WTC11 (cell line): ENCODE data around the gene ZNF583. TPM values are rescaled to one million over a fixed set of nuclear protein-coding genes. Genes with fewer than 3 reads are reported as not detected.

Experiments
- ATAC-seq: fragments of 200-7000 bp; cut with Tn5 transposase; 2 replicates; pipeline ENCODE4 v1.10.0; 2021; ENCODE audit warnings: mild to moderate bottlenecking, moderate library complexity
- CTCF ChIA-PET: fragments of 300-600 bp; sonication (Branson Sonifier 250); formaldehyde crosslinking; loops from one replicate; lab custom pipeline; 2021; ENCODE audit warnings: antibody characterized with exemption; lab: Charles Lee
- POLR2A ChIA-PET: fragments of 350-600 bp; sonication (Branson Sonifier 250); formaldehyde crosslinking; loops from one replicate; lab custom pipeline; 2021; ENCODE audit warnings: antibody characterized with exemption; lab: Charles Lee
- DNase-seq: peaks from one replicate; pipeline ENCODE4 v3.0.0; 2021; ENCODE audit warnings: low spot score
- H3K27ac Mint-ChIP-seq: 2 replicates; pipeline ENCODE4 v1.8.0; 2021; ENCODE audit warnings: mixed read lengths
- H3K27me3 Mint-ChIP-seq: 2 replicates; pipeline ENCODE4 v1.8.0; 2021; ENCODE audit warnings: low read depth, mild to moderate bottlenecking, moderate library complexity, mixed read lengths
- H3K36me3 Mint-ChIP-seq: 2 replicates; pipeline ENCODE4 v1.8.0; 2021; ENCODE audit warnings: mixed read lengths
- H3K4me1 Mint-ChIP-seq: 2 replicates; pipeline ENCODE4 v1.8.0; 2022; ENCODE audit warnings: mixed read lengths
- H3K4me3 Mint-ChIP-seq: 2 replicates; pipeline ENCODE4 v1.8.0; 2021; ENCODE audit warnings: mild to moderate bottlenecking, moderate library complexity, mixed read lengths
- H3K9me3 Mint-ChIP-seq: 2 replicates; pipeline ENCODE4 v1.8.0; 2021; ENCODE audit warnings: mixed read lengths
- CREB1 ChIP-seq: sonication (generic); formaldehyde crosslinking; IDR thresholded peaks from 2 replicates; pipeline ENCODE4 v1.8.0; 2023; ENCODE audit warnings: mild to moderate bottlenecking, missing genetic modification reagents
- ETV6 ChIP-seq: sonication (generic); formaldehyde crosslinking; IDR thresholded peaks from 2 replicates; pipeline ENCODE4 v1.8.1; 2022; ENCODE audit warnings: mild to moderate bottlenecking, missing genetic modification reagents
- FOXP1 ChIP-seq: sonication (generic); formaldehyde crosslinking; IDR thresholded peaks from 2 replicates; pipeline ENCODE4 v1.8.0; 2022; ENCODE audit warnings: missing genetic modification reagents, mild to moderate bottlenecking, moderate library complexity, borderline replicate concordance
- JAZF1 ChIP-seq: fragments of 250-450 bp; sonication (Bioruptor Pico); IDR thresholded peaks from 2 replicates; pipeline ENCODE4 v1.9.0; 2021; ENCODE audit warnings: moderate library complexity, mild to moderate bottlenecking, inconsistent platforms
- KAT7 ChIP-seq: sonication (generic); formaldehyde crosslinking; IDR thresholded peaks from 2 replicates; pipeline ENCODE4 v1.8.1; 2023; ENCODE audit warnings: missing genetic modification reagents, mild to moderate bottlenecking, borderline replicate concordance
- NFE2L1 ChIP-seq: sonication (generic); formaldehyde crosslinking; IDR thresholded peaks from 2 replicates; pipeline ENCODE4 v1.8.1; 2023; ENCODE audit warnings: missing genetic modification reagents
- NR3C1 ChIP-seq: sonication (generic); formaldehyde crosslinking; conservative IDR thresholded peaks from 2 replicates; pipeline ENCODE4 v1.8.1; 2023; ENCODE audit warnings: low read depth, mild to moderate bottlenecking, missing genetic modification reagents
- SMAD3 ChIP-seq: sonication (generic); formaldehyde crosslinking; IDR thresholded peaks from 2 replicates; pipeline ENCODE4 v1.8.0; 2022; ENCODE audit warnings: missing genetic modification reagents, mild to moderate bottlenecking, borderline replicate concordance
- SP1 ChIP-seq: sonication (generic); formaldehyde crosslinking; conservative IDR thresholded peaks from 2 replicates; pipeline ENCODE4 v1.8.1; 2022; ENCODE audit warnings: missing genetic modification reagents
- TCF7 ChIP-seq: sonication (generic); formaldehyde crosslinking; IDR thresholded peaks from 2 replicates; pipeline ENCODE4 v1.8.0; 2022; ENCODE audit warnings: mild to moderate bottlenecking, low read depth, missing genetic modification reagents, moderate library complexity
- TEAD1 ChIP-seq: sonication (generic); formaldehyde crosslinking; IDR thresholded peaks from 2 replicates; pipeline ENCODE4 v1.8.0; 2022; ENCODE audit warnings: mild to moderate bottlenecking, missing genetic modification reagents
- ZBTB21 ChIP-seq: sonication (generic); formaldehyde crosslinking; IDR thresholded peaks from 2 replicates; pipeline ENCODE4 v1.8.1; 2023; ENCODE audit warnings: mild to moderate bottlenecking, missing genetic modification reagents, borderline replicate concordance
- ZNF121 ChIP-seq: sonication (generic); formaldehyde crosslinking; IDR thresholded peaks from 2 replicates; pipeline ENCODE4 v1.8.0; 2023; ENCODE audit warnings: missing genetic modification reagents
- total RNA-seq: library from RNA; stranded (reverse); gene quantifications from 3 replicates; pipeline ENCODE4 v1.2.3, GENCODE V29; 2021
- TF ChIP-seq, protein P1 (sequence below): sonication (generic); formaldehyde crosslinking; conservative IDR thresholded peaks from 2 replicates; pipeline ENCODE4 v1.8.1; 2022; ENCODE audit warnings: mild to moderate bottlenecking, missing genetic modification reagents
- TF ChIP-seq, protein P2 (sequence below): sonication (generic); formaldehyde crosslinking; IDR thresholded peaks from 2 replicates; pipeline ENCODE4 v1.8.0; 2022; ENCODE audit warnings: mild to moderate bottlenecking, missing genetic modification reagents
- TF ChIP-seq, protein P3 (sequence below): sonication (generic); formaldehyde crosslinking; IDR thresholded peaks from 2 replicates; pipeline ENCODE4 v1.8.0; 2022; ENCODE audit warnings: mild to moderate bottlenecking, missing genetic modification reagents
- TF ChIP-seq, protein P4 (sequence below): sonication (generic); formaldehyde crosslinking; IDR thresholded peaks from 2 replicates; pipeline ENCODE4 v1.8.1; 2023; ENCODE audit warnings: mild to moderate bottlenecking, missing genetic modification reagents
- TF ChIP-seq, protein P5 (sequence below): sonication (generic); formaldehyde crosslinking; IDR thresholded peaks from 2 replicates; pipeline ENCODE4 v1.8.0; 2023; ENCODE audit warnings: missing genetic modification reagents
- TF ChIP-seq, protein P6 (sequence below): sonication (generic); formaldehyde crosslinking; IDR thresholded peaks from 2 replicates; pipeline ENCODE4 v1.8.0; 2023; ENCODE audit warnings: missing genetic modification reagents, mild to moderate bottlenecking, borderline replicate concordance
- TF ChIP-seq, protein P7 (sequence below): sonication (generic); formaldehyde crosslinking; IDR thresholded peaks from 2 replicates; pipeline ENCODE4 v1.8.0; 2022; ENCODE audit warnings: mild to moderate bottlenecking, missing genetic modification reagents
- TF ChIP-seq, protein P8 (sequence below): sonication (generic); formaldehyde crosslinking; IDR thresholded peaks from 2 replicates; pipeline ENCODE4 v1.8.0; 2022; ENCODE audit warnings: missing genetic modification reagents

Gene ZNF583
- total RNA-seq, 1 experiment from 2014 or later, result 2.3 TPM

DNA sequence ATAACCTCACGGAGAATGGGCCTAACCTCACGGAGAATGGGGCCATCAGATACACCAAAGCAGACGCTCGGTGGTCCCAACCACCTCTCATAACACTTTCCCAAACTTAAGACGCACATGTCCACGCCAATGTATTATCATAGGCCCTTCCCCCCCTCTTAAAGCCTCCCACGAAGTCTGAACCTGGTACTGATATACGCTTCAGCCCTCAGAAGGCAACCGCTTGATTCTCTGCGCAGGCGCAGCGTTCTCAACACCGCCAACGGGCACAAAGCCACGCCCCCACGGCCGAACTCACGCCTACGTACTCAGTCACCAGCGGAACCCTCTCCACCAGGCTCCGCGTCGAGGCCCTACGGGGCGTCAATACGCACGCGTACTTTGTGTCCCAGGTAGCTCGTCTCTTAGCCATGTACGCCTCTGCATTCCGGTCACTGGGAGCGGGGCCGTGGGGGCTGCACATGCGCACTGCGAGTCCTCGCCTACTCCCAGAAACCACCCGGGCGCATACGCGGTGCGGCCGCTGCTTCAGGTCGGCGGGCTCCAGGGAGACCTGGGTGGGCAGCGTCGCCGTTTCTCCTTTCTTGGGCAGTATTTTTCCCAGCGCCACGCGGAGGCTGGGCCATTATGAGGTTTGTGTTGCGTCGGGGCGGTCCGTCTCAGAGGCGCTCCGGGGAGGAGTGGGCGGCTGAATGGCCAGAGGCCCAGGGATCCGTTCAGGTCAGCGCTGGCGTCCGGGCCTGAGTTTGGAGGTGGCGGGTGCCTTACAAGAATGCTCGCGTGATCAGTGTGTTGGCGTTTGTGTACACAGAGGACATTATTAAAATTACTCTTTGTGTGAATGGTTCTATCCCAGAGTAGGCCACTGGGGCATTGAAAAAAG, 36.1 kb upstream of the ZNF583 start:
- Mint-ChIP-seq H3K9me3 (peaks cover 34% of the 10 kb centered on the region), H3K27me3 (no peaks in the 10 kb centered on the region; the same call in 1 of the 2 replicates), H3K4me3 (peak overlapping the region; percentile 88), H3K27ac (peak overlapping the region; percentile 94), H3K36me3 (peaks cover 67% of the 10 kb centered on the region), H3K4me1 (peaks cover 14% of the 10 kb centered on the region)
- DNase-seq (peak; percentile 95), ATAC-seq (peak; percentile 100)
- ChIA-PET POLR2A (interaction anchor here (1.0 kb wide), 1 partner anchor 13 kb away, joined by 3 read pairs; no protein-coding TSS in a partner anchor), CTCF (interaction anchor here (0.6 to 2.7 kb wide), 14 partner anchors 16 to 814 kb away, joined by 3 to 12 read pairs (median 4); partner anchors contain the start of genes ZNF582 and ZSCAN5A)
- TF ChIP-seq NR3C1 (CRISPR knock-in tag) (no peak), TEAD1 (CRISPR knock-in tag) (peak; percentile 68; the same call in 1 of the 2 replicates), JAZF1 (CRISPR knock-in tag) (no peak), CREB1 (CRISPR knock-in tag) (0 out of 2 replicates have a peak, but pooled peaks have one; percentile 30), SMAD3 (CRISPR knock-in tag) (0 out of 2 replicates have a peak, but pooled peaks have one; percentile 13), SP1 (CRISPR knock-in tag) (peak; percentile 83; the same call in 1 of the 2 replicates), ZBTB21 (0 out of 2 replicates have a peak, but pooled peaks have one; percentile 38), KAT7 (CRISPR knock-in tag) (0 out of 2 replicates have a peak, but pooled peaks have one; percentile 52), FOXP1 (CRISPR knock-in tag) (peak; percentile 57; the same call in 1 of the 2 replicates), ETV6 (peak; percentile 93), ZNF121 (CRISPR knock-in tag) (peak; percentile 61; the same call in 1 of the 2 replicates), NFE2L1 (CRISPR knock-in tag) (no peak), TCF7 (no peak)
- TF ChIP-seq, protein P1, sequence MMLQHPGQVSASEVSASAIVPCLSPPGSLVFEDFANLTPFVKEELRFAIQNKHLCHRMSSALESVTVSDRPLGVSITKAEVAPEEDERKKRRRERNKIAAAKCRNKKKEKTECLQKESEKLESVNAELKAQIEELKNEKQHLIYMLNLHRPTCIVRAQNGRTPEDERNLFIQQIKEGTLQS (CRISPR knock-in tag), result no peak
- TF ChIP-seq, protein P2, sequence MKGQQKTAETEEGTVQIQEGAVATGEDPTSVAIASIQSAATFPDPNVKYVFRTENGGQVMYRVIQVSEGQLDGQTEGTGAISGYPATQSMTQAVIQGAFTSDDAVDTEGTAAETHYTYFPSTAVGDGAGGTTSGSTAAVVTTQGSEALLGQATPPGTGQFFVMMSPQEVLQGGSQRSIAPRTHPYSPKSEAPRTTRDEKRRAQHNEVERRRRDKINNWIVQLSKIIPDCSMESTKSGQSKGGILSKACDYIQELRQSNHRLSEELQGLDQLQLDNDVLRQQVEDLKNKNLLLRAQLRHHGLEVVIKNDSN (CRISPR knock-in tag), result peak; percentile 47; the same call in 1 of the 2 replicates
- TF ChIP-seq, protein P3, sequence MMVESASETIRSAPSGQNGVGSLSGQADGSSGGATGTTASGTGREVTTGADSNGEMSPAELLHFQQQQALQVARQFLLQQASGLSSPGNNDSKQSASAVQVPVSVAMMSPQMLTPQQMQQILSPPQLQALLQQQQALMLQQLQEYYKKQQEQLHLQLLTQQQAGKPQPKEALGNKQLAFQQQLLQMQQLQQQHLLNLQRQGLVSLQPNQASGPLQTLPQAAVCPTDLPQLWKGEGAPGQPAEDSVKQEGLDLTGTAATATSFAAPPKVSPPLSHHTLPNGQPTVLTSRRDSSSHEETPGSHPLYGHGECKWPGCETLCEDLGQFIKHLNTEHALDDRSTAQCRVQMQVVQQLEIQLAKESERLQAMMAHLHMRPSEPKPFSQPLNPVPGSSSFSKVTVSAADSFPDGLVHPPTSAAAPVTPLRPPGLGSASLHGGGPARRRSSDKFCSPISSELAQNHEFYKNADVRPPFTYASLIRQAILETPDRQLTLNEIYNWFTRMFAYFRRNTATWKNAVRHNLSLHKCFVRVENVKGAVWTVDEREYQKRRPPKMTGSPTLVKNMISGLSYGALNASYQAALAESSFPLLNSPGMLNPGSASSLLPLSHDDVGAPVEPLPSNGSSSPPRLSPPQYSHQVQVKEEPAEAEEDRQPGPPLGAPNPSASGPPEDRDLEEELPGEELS (CRISPR knock-in tag), result peak; percentile 88
- TF ChIP-seq, protein P4, sequence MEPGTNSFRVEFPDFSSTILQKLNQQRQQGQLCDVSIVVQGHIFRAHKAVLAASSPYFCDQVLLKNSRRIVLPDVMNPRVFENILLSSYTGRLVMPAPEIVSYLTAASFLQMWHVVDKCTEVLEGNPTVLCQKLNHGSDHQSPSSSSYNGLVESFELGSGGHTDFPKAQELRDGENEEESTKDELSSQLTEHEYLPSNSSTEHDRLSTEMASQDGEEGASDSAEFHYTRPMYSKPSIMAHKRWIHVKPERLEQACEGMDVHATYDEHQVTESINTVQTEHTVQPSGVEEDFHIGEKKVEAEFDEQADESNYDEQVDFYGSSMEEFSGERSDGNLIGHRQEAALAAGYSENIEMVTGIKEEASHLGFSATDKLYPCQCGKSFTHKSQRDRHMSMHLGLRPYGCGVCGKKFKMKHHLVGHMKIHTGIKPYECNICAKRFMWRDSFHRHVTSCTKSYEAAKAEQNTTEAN (CRISPR knock-in tag), result peak; percentile 63; the same call in 1 of the 2 replicates
- TF ChIP-seq, protein P5, sequence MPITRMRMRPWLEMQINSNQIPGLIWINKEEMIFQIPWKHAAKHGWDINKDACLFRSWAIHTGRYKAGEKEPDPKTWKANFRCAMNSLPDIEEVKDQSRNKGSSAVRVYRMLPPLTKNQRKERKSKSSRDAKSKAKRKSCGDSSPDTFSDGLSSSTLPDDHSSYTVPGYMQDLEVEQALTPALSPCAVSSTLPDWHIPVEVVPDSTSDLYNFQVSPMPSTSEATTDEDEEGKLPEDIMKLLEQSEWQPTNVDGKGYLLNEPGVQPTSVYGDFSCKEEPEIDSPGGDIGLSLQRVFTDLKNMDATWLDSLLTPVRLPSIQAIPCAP, result peak; percentile 73; the same call in 1 of the 2 replicates
- TF ChIP-seq, protein P6, sequence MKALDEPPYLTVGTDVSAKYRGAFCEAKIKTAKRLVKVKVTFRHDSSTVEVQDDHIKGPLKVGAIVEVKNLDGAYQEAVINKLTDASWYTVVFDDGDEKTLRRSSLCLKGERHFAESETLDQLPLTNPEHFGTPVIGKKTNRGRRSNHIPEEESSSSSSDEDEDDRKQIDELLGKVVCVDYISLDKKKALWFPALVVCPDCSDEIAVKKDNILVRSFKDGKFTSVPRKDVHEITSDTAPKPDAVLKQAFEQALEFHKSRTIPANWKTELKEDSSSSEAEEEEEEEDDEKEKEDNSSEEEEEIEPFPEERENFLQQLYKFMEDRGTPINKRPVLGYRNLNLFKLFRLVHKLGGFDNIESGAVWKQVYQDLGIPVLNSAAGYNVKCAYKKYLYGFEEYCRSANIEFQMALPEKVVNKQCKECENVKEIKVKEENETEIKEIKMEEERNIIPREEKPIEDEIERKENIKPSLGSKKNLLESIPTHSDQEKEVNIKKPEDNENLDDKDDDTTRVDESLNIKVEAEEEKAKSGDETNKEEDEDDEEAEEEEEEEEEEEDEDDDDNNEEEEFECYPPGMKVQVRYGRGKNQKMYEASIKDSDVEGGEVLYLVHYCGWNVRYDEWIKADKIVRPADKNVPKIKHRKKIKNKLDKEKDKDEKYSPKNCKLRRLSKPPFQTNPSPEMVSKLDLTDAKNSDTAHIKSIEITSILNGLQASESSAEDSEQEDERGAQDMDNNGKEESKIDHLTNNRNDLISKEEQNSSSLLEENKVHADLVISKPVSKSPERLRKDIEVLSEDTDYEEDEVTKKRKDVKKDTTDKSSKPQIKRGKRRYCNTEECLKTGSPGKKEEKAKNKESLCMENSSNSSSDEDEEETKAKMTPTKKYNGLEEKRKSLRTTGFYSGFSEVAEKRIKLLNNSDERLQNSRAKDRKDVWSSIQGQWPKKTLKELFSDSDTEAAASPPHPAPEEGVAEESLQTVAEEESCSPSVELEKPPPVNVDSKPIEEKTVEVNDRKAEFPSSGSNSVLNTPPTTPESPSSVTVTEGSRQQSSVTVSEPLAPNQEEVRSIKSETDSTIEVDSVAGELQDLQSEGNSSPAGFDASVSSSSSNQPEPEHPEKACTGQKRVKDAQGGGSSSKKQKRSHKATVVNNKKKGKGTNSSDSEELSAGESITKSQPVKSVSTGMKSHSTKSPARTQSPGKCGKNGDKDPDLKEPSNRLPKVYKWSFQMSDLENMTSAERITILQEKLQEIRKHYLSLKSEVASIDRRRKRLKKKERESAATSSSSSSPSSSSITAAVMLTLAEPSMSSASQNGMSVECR, result peak; percentile 82; the same call in 1 of the 2 replicates
- TF ChIP-seq, protein P7, sequence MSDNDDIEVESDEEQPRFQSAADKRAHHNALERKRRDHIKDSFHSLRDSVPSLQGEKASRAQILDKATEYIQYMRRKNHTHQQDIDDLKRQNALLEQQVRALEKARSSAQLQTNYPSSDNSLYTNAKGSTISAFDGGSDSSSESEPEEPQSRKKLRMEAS, result peak; percentile 94
- TF ChIP-seq, protein P8, sequence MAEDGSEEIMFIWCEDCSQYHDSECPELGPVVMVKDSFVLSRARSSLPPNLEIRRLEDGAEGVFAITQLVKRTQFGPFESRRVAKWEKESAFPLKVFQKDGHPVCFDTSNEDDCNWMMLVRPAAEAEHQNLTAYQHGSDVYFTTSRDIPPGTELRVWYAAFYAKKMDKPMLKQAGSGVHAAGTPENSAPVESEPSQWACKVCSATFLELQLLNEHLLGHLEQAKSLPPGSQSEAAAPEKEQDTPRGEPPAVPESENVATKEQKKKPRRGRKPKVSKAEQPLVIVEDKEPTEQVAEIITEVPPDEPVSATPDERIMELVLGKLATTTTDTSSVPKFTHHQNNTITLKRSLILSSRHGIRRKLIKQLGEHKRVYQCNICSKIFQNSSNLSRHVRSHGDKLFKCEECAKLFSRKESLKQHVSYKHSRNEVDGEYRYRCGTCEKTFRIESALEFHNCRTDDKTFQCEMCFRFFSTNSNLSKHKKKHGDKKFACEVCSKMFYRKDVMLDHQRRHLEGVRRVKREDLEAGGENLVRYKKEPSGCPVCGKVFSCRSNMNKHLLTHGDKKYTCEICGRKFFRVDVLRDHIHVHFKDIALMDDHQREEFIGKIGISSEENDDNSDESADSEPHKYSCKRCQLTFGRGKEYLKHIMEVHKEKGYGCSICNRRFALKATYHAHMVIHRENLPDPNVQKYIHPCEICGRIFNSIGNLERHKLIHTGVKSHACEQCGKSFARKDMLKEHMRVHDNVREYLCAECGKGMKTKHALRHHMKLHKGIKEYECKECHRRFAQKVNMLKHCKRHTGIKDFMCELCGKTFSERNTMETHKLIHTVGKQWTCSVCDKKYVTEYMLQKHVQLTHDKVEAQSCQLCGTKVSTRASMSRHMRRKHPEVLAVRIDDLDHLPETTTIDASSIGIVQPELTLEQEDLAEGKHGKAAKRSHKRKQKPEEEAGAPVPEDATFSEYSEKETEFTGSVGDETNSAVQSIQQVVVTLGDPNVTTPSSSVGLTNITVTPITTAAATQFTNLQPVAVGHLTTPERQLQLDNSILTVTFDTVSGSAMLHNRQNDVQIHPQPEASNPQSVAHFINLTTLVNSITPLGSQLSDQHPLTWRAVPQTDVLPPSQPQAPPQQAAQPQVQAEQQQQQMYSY, result peak; percentile 73; the same call in 1 of the 2 replicates
